ENCODE measurements around the gene CBX7. TPM values are rescaled to one million over a fixed set of nuclear protein-coding genes. Genes with fewer than 3 reads are reported as not detected.

Gene CBX7
- total RNA-seq, 1 experiment from 2014 or later, result 0.63 TPM

DNA sequence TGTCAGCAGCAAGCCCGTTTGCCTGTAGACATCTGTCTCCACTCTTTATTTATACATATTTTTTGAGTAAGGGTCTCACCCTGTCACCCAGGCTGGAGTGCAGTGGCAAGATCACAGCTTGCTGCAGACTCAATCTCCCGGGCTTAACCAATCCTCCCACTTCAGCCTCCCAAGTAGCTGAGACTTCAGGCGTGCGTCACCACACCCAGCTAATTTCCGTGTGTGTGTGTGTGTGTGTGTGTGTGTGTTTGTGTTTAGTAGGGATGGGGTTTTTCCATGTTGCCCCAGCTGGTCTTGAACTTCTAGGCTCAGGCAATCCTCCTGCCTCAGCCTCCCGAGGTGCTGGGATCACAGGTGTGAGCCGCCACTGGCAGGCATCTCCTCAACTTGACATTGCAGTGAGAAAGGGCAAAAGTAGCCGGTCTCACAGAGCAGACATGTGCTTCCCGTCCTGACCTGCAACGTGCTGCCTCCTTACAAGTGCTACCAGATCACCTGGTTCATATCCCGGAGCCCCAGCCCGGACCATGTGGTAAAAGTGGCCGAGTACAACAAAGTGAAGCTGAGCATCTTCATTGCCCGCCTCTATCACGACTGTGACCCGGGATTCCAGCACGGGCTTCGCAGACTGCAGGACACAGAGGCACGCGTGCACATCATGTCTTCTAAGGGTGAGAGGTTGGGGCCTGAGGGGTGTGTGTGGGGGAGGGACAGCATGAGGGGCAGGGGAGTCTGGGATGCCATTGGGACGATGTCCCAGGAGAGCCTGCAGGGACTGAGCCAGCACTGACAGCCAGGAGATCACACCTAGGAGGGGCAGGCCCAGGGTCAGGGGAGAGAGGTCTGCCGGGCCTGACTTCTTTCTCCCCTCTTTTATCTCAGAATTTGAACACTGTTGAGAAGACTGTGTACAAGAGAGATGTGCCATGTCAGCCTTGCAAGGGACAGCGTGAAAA lies 61.1 kb downstream of the CBX7 start:
- no peak for DNase-seq (ENCODE audit: low read depth)

GRCh38 chr22:39090426-39091064 lies 61.9 kb downstream of the CBX7 start:
- DNase-seq (ENCODE audit: low read depth), result peak; percentile 64

- DNase-seq (ENCODE audit: low read depth), result no peak
Observed at GRCh38 chr22:39089928-39090327, 62.6 kb downstream of the CBX7 start.

- DNase-seq (ENCODE audit: low read depth), result no peak
Observed at GRCh38 chr22:39088685-39089032, 63.8 kb downstream of the CBX7 start.

DNA sequence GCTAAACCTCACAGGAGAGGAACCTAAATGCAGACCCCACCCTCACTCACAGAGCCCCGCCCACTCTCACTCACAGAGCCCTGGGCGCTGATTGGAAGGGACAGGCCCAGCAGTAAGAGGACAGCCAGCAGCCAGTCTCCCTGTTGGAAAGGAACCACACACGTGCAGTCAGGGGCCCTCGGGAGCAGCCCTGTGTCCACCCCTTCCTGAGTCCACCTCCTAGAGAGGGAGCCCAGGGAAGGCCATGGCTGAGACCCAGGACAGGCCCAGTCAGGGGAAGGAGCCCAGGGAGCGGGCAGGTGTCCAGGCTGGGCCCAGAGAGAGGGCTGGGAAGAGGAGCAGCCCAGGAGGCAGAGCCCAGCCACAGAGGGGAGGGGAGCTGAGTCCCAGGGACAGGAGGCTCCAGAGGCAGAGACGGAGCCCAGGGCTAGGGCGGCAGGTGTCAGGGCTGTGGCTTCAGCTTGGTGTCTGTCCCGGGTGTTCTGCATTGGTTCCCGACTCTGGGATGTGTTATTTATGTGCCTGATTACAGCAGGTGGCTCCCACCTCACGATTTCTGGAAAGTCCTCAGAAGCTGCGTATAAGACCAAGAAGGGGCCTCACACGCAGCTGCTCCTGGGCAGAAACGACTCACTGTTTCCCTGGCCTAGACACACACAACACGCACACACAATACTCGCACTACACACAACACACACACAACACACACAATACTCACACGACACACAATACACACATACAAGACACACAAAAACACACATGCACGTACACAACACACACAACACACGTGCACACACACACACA lies 64.4 kb downstream of the CBX7 start:
- DNase-seq (ENCODE audit: low read depth), result no peak

GRCh38 chr22:39087098-39087497 lies 65.4 kb downstream of the CBX7 start:
- no peak for DNase-seq (ENCODE audit: low read depth)

DNA sequence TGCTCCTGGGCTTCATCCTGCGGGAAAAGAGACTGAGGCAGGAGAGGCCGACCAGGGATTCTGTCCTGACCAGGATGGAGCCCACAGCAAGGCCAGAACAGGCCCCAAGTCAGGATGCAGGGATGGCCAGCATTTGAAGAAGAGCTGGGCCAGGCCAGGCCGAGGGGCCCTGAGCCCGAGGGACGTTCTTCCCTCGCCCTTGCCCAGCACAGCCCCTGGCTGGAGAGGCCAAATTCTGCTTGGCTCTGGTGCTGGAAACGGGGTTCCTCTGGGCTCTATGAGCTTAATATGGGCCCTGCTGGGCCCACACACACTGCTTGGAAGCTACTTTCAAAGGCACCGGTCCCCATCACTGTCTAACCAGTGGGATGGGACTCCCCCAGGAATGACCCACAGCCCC lies 67.8 kb downstream of the CBX7 start:
- no peak for DNase-seq (ENCODE audit: low read depth)

DNA sequence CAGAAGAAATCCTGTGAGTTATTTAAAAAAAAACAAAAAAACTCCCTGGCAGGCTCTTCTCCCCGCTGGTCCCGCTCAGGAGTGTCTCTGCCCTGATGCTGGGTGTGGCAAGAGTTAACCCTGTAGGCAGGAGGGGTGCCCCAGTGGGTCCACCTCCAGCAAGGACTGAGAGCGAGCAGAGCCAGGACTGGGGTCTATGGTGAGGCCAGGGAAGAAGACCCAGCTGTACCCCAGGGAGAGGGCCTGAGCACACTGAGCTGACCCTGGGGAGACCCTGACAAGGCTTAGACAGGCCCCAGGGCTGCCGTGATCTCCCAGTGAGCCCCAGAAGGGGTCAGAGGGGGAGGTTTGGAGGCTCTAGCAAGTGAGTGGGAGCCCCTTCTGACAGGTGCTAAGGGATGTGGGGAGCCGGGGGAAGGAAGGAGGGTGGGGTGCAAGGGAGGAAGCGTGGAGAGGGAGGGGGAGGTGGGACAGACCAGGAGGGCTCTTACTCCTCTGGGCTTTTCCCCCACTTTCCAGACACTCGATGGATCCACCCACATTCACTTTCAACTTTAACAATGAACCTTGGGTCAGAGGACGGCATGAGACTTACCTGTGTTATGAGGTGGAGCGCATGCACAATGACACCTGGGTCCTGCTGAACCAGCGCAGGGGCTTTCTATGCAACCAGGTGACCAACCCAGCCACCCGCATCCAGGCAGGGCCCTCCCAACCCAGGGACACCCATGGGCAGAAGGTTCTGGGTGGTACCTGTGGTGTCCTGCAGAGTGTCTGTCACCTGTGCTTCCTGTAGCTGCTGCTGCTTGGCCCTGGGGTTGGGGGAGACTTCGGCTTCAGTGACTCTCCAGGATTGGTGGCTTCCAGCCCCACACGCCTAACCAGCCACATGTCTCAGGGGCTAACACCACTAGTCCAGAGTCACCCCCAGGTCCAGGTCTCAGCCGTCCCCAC lies 69.0 kb downstream of the CBX7 start:
- no peak for DNase-seq (ENCODE audit: low read depth)

DNA sequence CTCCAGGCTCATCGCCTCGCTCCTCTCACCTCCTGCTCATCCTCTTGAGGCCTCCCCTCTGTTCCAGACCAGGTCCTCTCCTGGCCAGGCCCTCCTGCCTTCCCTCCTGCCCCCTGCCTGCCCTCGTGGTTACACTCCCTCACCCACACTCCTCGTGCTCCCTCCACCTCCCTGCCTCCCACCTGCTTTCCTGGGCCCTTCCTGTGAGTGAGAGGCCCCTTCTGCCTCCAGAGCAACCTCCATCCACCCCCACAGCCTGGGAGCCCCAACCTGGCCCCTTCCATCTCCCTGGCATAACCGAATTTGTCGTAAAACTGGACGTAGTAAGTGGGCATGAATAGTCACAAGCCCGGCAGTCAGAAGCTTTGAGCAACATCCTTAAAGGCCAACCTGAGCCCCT lies 70.9 kb downstream of the CBX7 start:
- no peak for DNase-seq (ENCODE audit: low read depth)

DNA sequence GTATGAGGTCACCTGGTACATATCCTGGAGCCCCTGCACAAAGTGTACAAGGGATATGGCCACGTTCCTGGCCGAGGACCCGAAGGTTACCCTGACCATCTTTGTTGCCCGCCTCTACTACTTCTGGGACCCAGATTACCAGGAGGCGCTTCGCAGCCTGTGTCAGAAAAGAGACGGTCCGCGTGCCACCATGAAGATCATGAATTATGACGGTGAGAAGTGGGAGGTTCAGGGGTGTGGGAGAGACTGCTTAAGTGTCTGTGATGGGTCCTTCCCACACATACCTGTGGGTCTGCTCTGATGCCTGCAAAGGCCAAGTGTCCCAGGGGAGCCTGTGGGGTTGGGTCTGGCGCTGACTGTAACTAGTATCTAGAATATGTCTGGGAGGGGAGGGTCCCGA lies 71.5 kb downstream of the CBX7 start:
- no peak for DNase-seq (ENCODE audit: low read depth)

Other genes with a start within 250 kb of the CBX7 start
- gene APOBEC3A, start 195.1 kb downstream of the CBX7 start, total RNA-seq (2014; rRNA removed; shearing (Covaris generic)), result not detected in 2 replicates
- gene APOBEC3B, start 170.3 kb downstream of the CBX7 start, total RNA-seq (2014; rRNA removed; shearing (Covaris generic)), result 4.5 and 5.1 TPM in 2 replicates
- 1.2 and 2.7 TPM in 2 replicates for gene APOBEC3C, start 138.4 kb downstream of the CBX7 start, total RNA-seq (2014; rRNA removed; shearing (Covaris generic))
- gene APOBEC3D, start 131.6 kb downstream of the CBX7 start, total RNA-seq (2014; rRNA removed; shearing (Covaris generic)), result 0.33 and 0.34 TPM in 2 replicates
- 0.97 and 6.9 TPM in 2 replicates for gene APOBEC3F, start 111.8 kb downstream of the CBX7 start, total RNA-seq (2014; rRNA removed; shearing (Covaris generic))
- gene APOBEC3G, start 75.4 kb downstream of the CBX7 start, total RNA-seq (2014; rRNA removed; shearing (Covaris generic)), result 13.7 and 15.8 TPM in 2 replicates
- gene APOBEC3H, start 55.4 kb downstream of the CBX7 start, total RNA-seq (2014; rRNA removed; shearing (Covaris generic)), result not detected in 2 replicates
- gene PDGFB, start 92.3 kb upstream of the CBX7 start, total RNA-seq (2014; rRNA removed; shearing (Covaris generic)), result 0.11 and 0.18 TPM in 2 replicates
- 2,011 and 2,060 TPM in 2 replicates for gene RPL3, start 166.9 kb upstream of the CBX7 start, total RNA-seq (2014; rRNA removed; shearing (Covaris generic))
- 1.4 and 2.7 TPM in 2 replicates for gene SYNGR1, start 197.3 kb upstream of the CBX7 start, total RNA-seq (2014; rRNA removed; shearing (Covaris generic))
- gene TAB1, start 247.1 kb upstream of the CBX7 start, total RNA-seq (2014; rRNA removed; shearing (Covaris generic)), result 10.3 and 14.9 TPM in 2 replicates